MM.1S (cell line): ENCODE measurements around the gene AGAP1.

Source experiments
- DNase-seq: peaks from one replicate; pipeline ENCODE4 v3.0.0-alpha.2; 2015
- H2AFZ ChIP-seq: fragments of 300-600 bp; sonication (generic); 2 replicates; pipeline ENCODE4 v1.6.0; 2016; ENCODE audit warnings: antibody characterized with exemption, low read length
- H3F3A ChIP-seq: fragments of 300-600 bp; sonication (generic); 2 replicates; pipeline ENCODE4 v1.6.1; 2016; ENCODE audit warnings: mild to moderate bottlenecking, antibody characterized with exemption, low read length, moderate library complexity, mixed read lengths; ENCODE audit not compliant: insufficient read depth
- H3K27ac ChIP-seq: fragments of 300-600 bp; sonication (generic); 2 replicates; pipeline ENCODE4 v1.5.1; 2016; ENCODE audit warnings: mild to moderate bottlenecking, low read length
- H3K27me3 ChIP-seq: fragments of 300-600 bp; sonication (generic); replicated peaks from 2 replicates; pipeline ENCODE4 v1.6.0; 2016; ENCODE audit warnings: low read length; ENCODE audit not compliant: insufficient read depth
- H3K36me3 ChIP-seq: fragments of 300-600 bp; sonication (generic); replicated peaks from 2 replicates; pipeline ENCODE4 v1.6.1; 2016; ENCODE audit warnings: mild to moderate bottlenecking, low read length, mixed read lengths; ENCODE audit not compliant: insufficient read depth
- H3K4me1 ChIP-seq: fragments of 300-600 bp; sonication (generic); 2 replicates; pipeline ENCODE4 v1.6.1; 2016; ENCODE audit warnings: low read length, mixed read lengths
- H3K4me2 ChIP-seq: fragments of 300-600 bp; sonication (generic); 2 replicates; pipeline ENCODE4 v1.6.0; 2016; ENCODE audit warnings: low read depth, low read length
- H3K4me3 ChIP-seq: fragments of 300-600 bp; sonication (generic); 2 replicates; pipeline ENCODE4 v1.5.1; 2016; ENCODE audit warnings: low read length, mixed read lengths
- H3K79me2 ChIP-seq: fragments of 300-600 bp; sonication (generic); 2 replicates; pipeline ENCODE4 v1.6.1; 2016; ENCODE audit warnings: mixed run types, low read length, mixed read lengths
- H3K9ac ChIP-seq: fragments of 300-600 bp; sonication (generic); 2 replicates; pipeline ENCODE4 v1.6.1; 2016; ENCODE audit warnings: low read length, mixed read lengths
- H3K9me2 ChIP-seq: fragments of 300-600 bp; sonication (generic); replicated peaks from 2 replicates; pipeline ENCODE4 v1.6.1; 2016; ENCODE audit warnings: mild to moderate bottlenecking, low read length, mixed read lengths; ENCODE audit not compliant: insufficient read depth
- H3K9me3 ChIP-seq: fragments of 300-600 bp; sonication (generic); replicated peaks from 2 replicates; pipeline ENCODE4 v1.6.1; 2016; ENCODE audit warnings: mild to moderate bottlenecking, low read length, mixed read lengths; ENCODE audit not compliant: insufficient read depth
- H4K20me1 ChIP-seq: fragments of 300-600 bp; sonication (generic); 2 replicates; pipeline ENCODE4 v1.6.1; 2016; ENCODE audit warnings: mild to moderate bottlenecking, low read length, moderate library complexity, mixed read lengths; ENCODE audit not compliant: insufficient read depth
- EZH2 ChIP-seq: fragments of 300-600 bp; sonication (generic); optimal IDR thresholded peaks from 2 replicates; pipeline ENCODE3; 2017; ENCODE audit warnings: low read depth, mild to moderate bottlenecking, antibody characterized with exemption, low read length, mixed read lengths
- EZH2phosphoT487 ChIP-seq: fragments of 300-600 bp; sonication (generic); IDR thresholded peaks from 2 replicates; pipeline ENCODE4 v1.6.1; 2018; ENCODE audit warnings: antibody characterized with exemption, low read length
- TF ChIP-seq, protein P1 (sequence below): fragments of 300-600 bp; sonication (generic); IDR thresholded peaks from 2 replicates; pipeline ENCODE4 v1.5.1; 2016; ENCODE audit warnings: antibody characterized with exemption, low read length, mixed read lengths

AGAP1 gene

DNA sequence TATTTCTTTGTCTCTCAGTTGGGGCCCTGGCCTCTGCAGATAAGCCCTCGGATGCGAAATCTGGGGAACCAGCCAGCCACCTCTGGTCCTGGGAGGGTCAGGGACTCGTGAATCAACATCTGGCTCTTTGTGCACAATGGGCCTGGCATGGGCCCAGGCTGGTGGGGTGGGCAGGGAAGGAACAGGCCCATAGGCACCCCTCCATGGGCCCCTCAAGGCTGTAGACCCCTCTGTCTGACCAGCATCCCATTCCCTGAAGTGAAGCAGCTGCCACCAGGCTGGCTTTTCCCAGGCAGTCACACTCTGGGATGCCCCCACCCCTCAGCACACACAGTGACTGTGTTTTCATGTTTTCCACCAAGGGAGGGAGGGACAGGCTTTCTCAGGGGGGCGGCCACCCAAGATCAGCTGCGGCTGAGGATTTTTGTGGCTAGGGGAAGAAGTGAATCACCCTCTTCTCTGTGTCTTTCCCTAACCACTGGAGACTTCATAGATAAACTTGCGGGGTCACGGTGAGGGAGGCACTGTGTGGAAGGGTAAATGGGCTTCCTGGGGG is 166.0 kb downstream of the AGAP1 start:
- H2AFZ ChIP-seq: no peak overlapping the region
- H4K20me1 ChIP-seq: no peaks in the 10 kb centered on the region
- no peak overlapping the region for H3K27ac ChIP-seq
- no peaks in the 10 kb centered on the region for H3K9me3 ChIP-seq
- no peaks in the 10 kb centered on the region for H3K4me1 ChIP-seq
- no peak overlapping the region for H3K4me2 ChIP-seq
- H3K79me2 ChIP-seq: peaks cover 90% of the 10 kb centered on the region
- no peak for TF ChIP-seq EZH2phosphoT487
- no peak for TF ChIP-seq EZH2
- TF ChIP-seq, protein P1, sequence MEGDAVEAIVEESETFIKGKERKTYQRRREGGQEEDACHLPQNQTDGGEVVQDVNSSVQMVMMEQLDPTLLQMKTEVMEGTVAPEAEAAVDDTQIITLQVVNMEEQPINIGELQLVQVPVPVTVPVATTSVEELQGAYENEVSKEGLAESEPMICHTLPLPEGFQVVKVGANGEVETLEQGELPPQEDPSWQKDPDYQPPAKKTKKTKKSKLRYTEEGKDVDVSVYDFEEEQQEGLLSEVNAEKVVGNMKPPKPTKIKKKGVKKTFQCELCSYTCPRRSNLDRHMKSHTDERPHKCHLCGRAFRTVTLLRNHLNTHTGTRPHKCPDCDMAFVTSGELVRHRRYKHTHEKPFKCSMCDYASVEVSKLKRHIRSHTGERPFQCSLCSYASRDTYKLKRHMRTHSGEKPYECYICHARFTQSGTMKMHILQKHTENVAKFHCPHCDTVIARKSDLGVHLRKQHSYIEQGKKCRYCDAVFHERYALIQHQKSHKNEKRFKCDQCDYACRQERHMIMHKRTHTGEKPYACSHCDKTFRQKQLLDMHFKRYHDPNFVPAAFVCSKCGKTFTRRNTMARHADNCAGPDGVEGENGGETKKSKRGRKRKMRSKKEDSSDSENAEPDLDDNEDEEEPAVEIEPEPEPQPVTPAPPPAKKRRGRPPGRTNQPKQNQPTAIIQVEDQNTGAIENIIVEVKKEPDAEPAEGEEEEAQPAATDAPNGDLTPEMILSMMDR: no peak
- no peaks in the 10 kb centered on the region for H3K36me3 ChIP-seq
- H3F3A ChIP-seq: no peaks in the 10 kb centered on the region
- no peaks in the 10 kb centered on the region for H3K9me2 ChIP-seq
- H3K27me3 ChIP-seq: no peaks in the 10 kb centered on the region
- no peak for DNase-seq
- H3K4me3 ChIP-seq: no peak overlapping the region
- no peak overlapping the region for H3K9ac ChIP-seq

DNA sequence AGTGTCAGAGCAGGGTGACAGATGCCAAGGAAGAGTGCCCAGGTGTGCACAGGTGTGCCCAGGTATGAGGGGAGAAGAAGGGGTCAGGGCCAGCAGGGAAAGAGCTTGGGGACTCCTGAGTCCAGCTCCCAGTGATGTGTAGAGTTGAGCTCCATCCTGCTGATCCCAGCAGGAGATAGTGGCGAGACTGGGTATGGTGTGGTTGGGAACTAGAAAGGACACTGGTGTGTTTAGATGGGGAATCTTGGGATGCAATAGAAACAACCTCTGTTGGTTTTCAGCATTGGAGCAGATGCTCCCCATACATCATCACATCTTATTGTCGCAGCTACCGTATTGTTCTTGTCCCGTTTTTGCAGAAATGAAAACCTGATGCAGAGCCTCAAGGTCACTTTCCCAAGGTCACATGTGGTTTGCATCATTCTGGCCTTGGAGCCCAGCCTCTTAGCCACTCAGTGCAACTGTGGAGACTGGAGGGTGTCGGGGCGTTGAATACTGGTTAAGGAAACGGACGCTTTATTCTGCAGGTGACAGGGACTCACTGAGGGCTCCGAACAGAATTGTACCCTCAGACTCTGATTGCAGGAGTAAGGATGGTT is 166.7 kb downstream of the AGAP1 start:
- H3K27ac ChIP-seq: no peak overlapping the region
- no peak overlapping the region for H3K4me3 ChIP-seq
- H4K20me1 ChIP-seq: no peaks in the 10 kb centered on the region
- no peaks in the 10 kb centered on the region for H3K27me3 ChIP-seq
- TF ChIP-seq EZH2 (no peak), EZH2phosphoT487 (no peak)
- TF ChIP-seq, protein P1: no peak
- no peaks in the 10 kb centered on the region for H3K9me3 ChIP-seq
- H3K4me1 ChIP-seq: no peaks in the 10 kb centered on the region
- no peak overlapping the region for H3K4me2 ChIP-seq
- no peak for DNase-seq
- no peak overlapping the region for H2AFZ ChIP-seq
- H3F3A ChIP-seq: no peaks in the 10 kb centered on the region
- no peak overlapping the region for H3K9ac ChIP-seq
- peaks cover 90% of the 10 kb centered on the region for H3K79me2 ChIP-seq
- no peaks in the 10 kb centered on the region for H3K9me2 ChIP-seq
- H3K36me3 ChIP-seq: no peaks in the 10 kb centered on the region

DNA sequence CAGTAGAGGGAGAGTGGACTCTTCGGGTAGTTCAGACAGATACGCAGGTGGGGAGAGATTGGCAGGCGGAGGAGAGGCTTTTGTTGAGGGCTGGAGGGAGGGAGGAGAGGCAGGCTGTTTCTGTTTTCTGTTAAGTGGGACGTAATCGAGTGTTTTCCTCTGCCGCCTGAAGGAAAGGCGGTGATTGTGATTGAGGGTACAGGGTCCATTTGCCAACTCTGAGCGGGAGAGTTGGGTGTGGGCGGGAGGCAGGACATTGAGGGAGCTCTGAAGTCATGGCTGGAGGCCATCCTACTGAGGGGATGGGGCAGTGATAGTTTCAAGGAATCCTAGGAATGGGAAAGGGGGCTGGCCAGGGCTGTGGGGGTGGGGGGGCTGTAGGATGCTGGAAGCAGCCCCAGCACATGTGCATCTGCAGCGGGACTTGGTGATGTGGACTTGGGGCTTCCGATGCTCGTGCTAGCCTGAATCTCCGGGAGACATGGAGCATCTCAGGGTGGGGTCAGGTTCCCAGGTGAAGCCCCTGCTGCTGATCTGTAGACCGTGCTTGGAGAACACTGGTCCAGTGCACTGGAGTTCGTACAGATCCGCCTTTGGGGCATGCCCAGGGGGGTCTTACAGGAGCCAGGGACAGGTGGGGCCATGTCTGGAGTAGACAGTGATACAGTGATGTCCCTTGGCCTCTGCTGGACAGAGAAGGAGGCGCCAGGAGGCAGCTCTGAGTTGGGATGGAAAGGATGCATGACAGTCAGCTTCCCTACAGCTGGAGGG is 167.5 kb downstream of the AGAP1 start:
- Histone ChIP-seq H4K20me1 (no peaks in the 10 kb centered on the region), H3K9ac (no peak overlapping the region), H3K79me2 (peaks cover 91% of the 10 kb centered on the region), H3K4me2 (no peak overlapping the region), H3K4me1 (no peaks in the 10 kb centered on the region), H2AFZ (no peak overlapping the region), H3K9me3 (no peaks in the 10 kb centered on the region), H3K27ac (no peak overlapping the region), H3K27me3 (no peaks in the 10 kb centered on the region), H3K36me3 (no peaks in the 10 kb centered on the region), H3K4me3 (no peak overlapping the region), H3F3A (no peaks in the 10 kb centered on the region), H3K9me2 (no peaks in the 10 kb centered on the region)
- DNase-seq: no peak
- TF ChIP-seq, protein P1: no peak
- TF ChIP-seq EZH2phosphoT487 (no peak), EZH2 (no peak)
